GM23338 (cell line): Measurements from ENCODE around the gene CDH4. TPM values are rescaled to one million over a fixed set of nuclear protein-coding genes. Genes with fewer than 3 reads are reported as not detected.

Experiments
- ATAC-seq: fragments of 200-7000 bp; cut with Tn5 transposase; 3 replicates; pipeline ENCODE4 v1.9.1; 2020
- DNase-seq: peaks from one replicate; pipeline ENCODE4 v3.0.0-alpha.2; 2015; ENCODE audit warnings: low spot score
- H2AFZ ChIP-seq: fragments of 200-600 bp; sonication (generic); 2 replicates; pipeline ENCODE4 v1.8.0; 2016; ENCODE audit warnings: antibody characterized with exemption, mild to moderate bottlenecking, moderate library complexity
- H3F3A ChIP-seq: fragments of 200-600 bp; sonication (generic); replicated peaks from 2 replicates; pipeline ENCODE4 v1.8.0; 2017; ENCODE audit warnings: antibody characterized with exemption, mixed run types, low read depth
- H3K27ac ChIP-seq: fragments of 200-600 bp; sonication (generic); 2 replicates; pipeline ENCODE4 v1.6.1; 2016; ENCODE audit warnings: low read depth
- H3K27me3 ChIP-seq: fragments of 200-600 bp; sonication (generic); 2 replicates; pipeline ENCODE4 v1.8.0; 2016; ENCODE audit warnings: mild to moderate bottlenecking, mixed run types, moderate library complexity; ENCODE audit not compliant: insufficient read depth
- H3K36me3 ChIP-seq: fragments of 200-600 bp; sonication (generic); 2 replicates; pipeline ENCODE4 v1.8.0; 2016; ENCODE audit warnings: mild to moderate bottlenecking; ENCODE audit not compliant: insufficient read depth
- H3K4me1 ChIP-seq: fragments of 200-600 bp; sonication (generic); 2 replicates; pipeline ENCODE4 v1.8.0; 2016; ENCODE audit warnings: mild to moderate bottlenecking, moderate library complexity; ENCODE audit not compliant: insufficient read depth
- H3K4me2 ChIP-seq: fragments of 200-600 bp; sonication (generic); 2 replicates; pipeline ENCODE4 v1.7.1; 2017; ENCODE audit warnings: mixed run types
- H3K4me3 ChIP-seq: fragments of 200-600 bp; sonication (generic); 2 replicates; pipeline ENCODE4 v1.6.1; 2016; ENCODE audit warnings: mixed run types
- H3K79me2 ChIP-seq: fragments of 200-600 bp; sonication (generic); replicated peaks from 2 replicates; pipeline ENCODE4 v1.8.0; 2017; ENCODE audit warnings: mild to moderate bottlenecking; ENCODE audit not compliant: insufficient read depth
- H3K9me2 ChIP-seq: fragments of 200-600 bp; sonication (generic); 2 replicates; pipeline ENCODE4 v1.8.0; 2017; ENCODE audit not compliant: insufficient read depth
- H4K20me1 ChIP-seq: fragments of 200-600 bp; sonication (generic); replicated peaks from 2 replicates; pipeline ENCODE4 v1.8.0; 2017; ENCODE audit warnings: mild to moderate bottlenecking; ENCODE audit not compliant: insufficient read depth
- H3K27ac Mint-ChIP-seq: 2 replicates; pipeline ENCODE4 v1.8.0; 2020; ENCODE audit warnings: inconsistent platforms, mild to moderate bottlenecking, moderate library complexity, mixed read lengths
- H3K27me3 Mint-ChIP-seq: 3 replicates; pipeline ENCODE4 v1.8.0; 2022; ENCODE audit warnings: low read depth, mild to moderate bottlenecking, moderate library complexity, mixed read lengths, inconsistent platforms; ENCODE audit not compliant: insufficient read depth, poor library complexity
- H3K36me3 Mint-ChIP-seq: 3 replicates; pipeline ENCODE4 v1.8.0; 2021; ENCODE audit warnings: low read depth, mild to moderate bottlenecking, inconsistent platforms, moderate library complexity, mixed read lengths
- H3K4me1 Mint-ChIP-seq: 3 replicates; pipeline ENCODE4 v1.8.0; 2020; ENCODE audit warnings: mild to moderate bottlenecking, inconsistent platforms, mixed read lengths
- H3K4me3 Mint-ChIP-seq: 3 replicates; pipeline ENCODE4 v1.8.0; 2021; ENCODE audit warnings: moderate library complexity, mild to moderate bottlenecking, inconsistent platforms, mixed read lengths
- H3K9me3 Mint-ChIP-seq: 3 replicates; pipeline ENCODE4 v1.8.0; 2020; ENCODE audit warnings: moderate library complexity, mild to moderate bottlenecking, inconsistent platforms, mixed read lengths
- CREB1 ChIP-seq: fragments of 250-450 bp; sonication (Bioruptor Pico); IDR thresholded peaks from 2 replicates; pipeline ENCODE4 v1.5.0; 2020; ENCODE audit warnings: low read depth, mild to moderate bottlenecking, moderate library complexity
- CTCF ChIP-seq, 2 experiments: fragments of 200-600 bp in 1 of 2; sonication (generic) in 1 of 2; conservative IDR thresholded peaks; 2 replicates each; pipeline versions ENCODE4 v1.5.1 to v1.6.1; 2016 to 2017; ENCODE audit warnings: antibody characterized with exemption in 2 of 2, low read depth in 2 of 2, mild to moderate bottlenecking in 2 of 2, moderate library complexity in 1 of 2
- ETS1 ChIP-seq: IDR thresholded peaks from 2 replicates; pipeline ENCODE4 v1.6.1; 2016; ENCODE audit warnings: antibody characterized with exemption
- EZH2 ChIP-seq: fragments of 200-600 bp; sonication (generic); IDR thresholded peaks from one replicate; pipeline ENCODE4 v1.8.0; 2017; ENCODE audit warnings: antibody characterized with exemption, mild to moderate bottlenecking, low read depth; ENCODE audit not compliant: unreplicated experiment
- EZH2phosphoT487 ChIP-seq: fragments of 200-600 bp; sonication (generic); IDR thresholded peaks from one replicate; pipeline ENCODE4 v1.8.1; 2018; ENCODE audit warnings: antibody characterized with exemption; ENCODE audit not compliant: unreplicated experiment
- JUNB ChIP-seq: IDR thresholded peaks from one replicate; pipeline ENCODE4 v1.6.1; 2016; ENCODE audit warnings: antibody characterized with exemption; ENCODE audit not compliant: unreplicated experiment
- NANOG ChIP-seq: IDR thresholded peaks from 2 replicates; pipeline ENCODE4 v1.6.1; 2016; ENCODE audit warnings: antibody characterized with exemption, borderline replicate concordance
- POLR2AphosphoS5 ChIP-seq: IDR thresholded peaks from 2 replicates; pipeline ENCODE4 v1.6.1; 2016; ENCODE audit warnings: antibody characterized with exemption, low read depth
- REST ChIP-seq: IDR thresholded peaks from one replicate; pipeline ENCODE4 v1.6.1; 2018; ENCODE audit warnings: antibody characterized with exemption; ENCODE audit not compliant: unreplicated experiment
- STAT1 ChIP-seq: IDR thresholded peaks from one replicate; pipeline ENCODE4 v1.6.1; 2016; ENCODE audit warnings: antibody characterized with exemption; ENCODE audit not compliant: unreplicated experiment
- ZNF114 ChIP-seq: fragments of 250-450 bp; sonication (Bioruptor Pico); IDR thresholded peaks from 2 replicates; pipeline ENCODE4 v1.5.0; 2020; ENCODE audit warnings: mild to moderate bottlenecking, moderate library complexity
- ZNF331 ChIP-seq: fragments of 250-450 bp; sonication (Bioruptor Pico); IDR thresholded peaks from 2 replicates; pipeline ENCODE4 v1.5.0; 2020; ENCODE audit warnings: low read depth, mild to moderate bottlenecking, moderate library complexity
- ZNF462 ChIP-seq: fragments of 250-450 bp; sonication (Bioruptor Pico); IDR thresholded peaks from 2 replicates; pipeline ENCODE4 v1.5.0; 2020; ENCODE audit warnings: mild to moderate bottlenecking, moderate library complexity
- polyA plus RNA-seq: library from polyadenylated mRNA; unstranded; fragments of >200 nt; fragmentation: Nextera tagmentation; extraction: Ambion mirVana; gene quantifications from 2 replicates; pipeline ENCODE4 v1.2.1, GENCODE V29; 2016
- total RNA-seq: library from RNA; depleted of rRNA; stranded (reverse); fragments of >200 nt; shearing (Covaris generic); gene quantifications from 2 replicates; pipeline ENCODE4 v1.2.3, GENCODE V29; 2014

CDH4 gene
- total and polyA plus RNA-seq, 2 experiments from 2014 or later = 1.2 to 4.2 TPM

- Histone ChIP-seq H3K4me1 (no peaks in the 10 kb centered on the region), H3K9me2 (no peaks in the 10 kb centered on the region), H3K4me3 (no peak overlapping the region), H3K4me2 (no peak overlapping the region), H2AFZ (no peak overlapping the region), H3K27ac (no peak overlapping the region), H4K20me1 (no peaks in the 10 kb centered on the region; the same call in 1 of the 2 replicates), H3K79me2 (no peaks in the 10 kb centered on the region), H3K27me3 (no peaks in the 10 kb centered on the region), H3F3A (no peaks in the 10 kb centered on the region), H3K36me3 (no peaks in the 10 kb centered on the region)
- no peak for ATAC-seq
- no peak for DNase-seq
- Mint-ChIP-seq H3K36me3 (no peaks in the 10 kb centered on the region; the same call in 1 of the 3 replicates), H3K4me3 (no peak overlapping the region), H3K27ac (no peak overlapping the region), H3K27me3 (peaks cover 7% of the 10 kb centered on the region), H3K4me1 (peaks cover 3% of the 10 kb centered on the region; the same call in 1 of the 3 replicates), H3K9me3 (peaks cover 3% of the 10 kb centered on the region; the same call in 2 of the 3 replicates)
- TF ChIP-seq JUNB (no peak), EZH2phosphoT487 (no peak), STAT1 (no peak), CREB1 (CRISPR knock-in tag) (no peak), ZNF331 (CRISPR knock-in tag) (no peak), ETS1 (no peak), ZNF114 (CRISPR knock-in tag) (no peak), EZH2 (no peak), NANOG (no peak), ZNF462 (CRISPR knock-in tag) (no peak), CTCF (conservative IDR thresholded peaks at IDR 0.05; ENCODE audit: low read depth in 2 of 2) (no peak), POLR2AphosphoS5 (no peak), REST (no peak)
Observed at GRCh38 chr20:61289166-61289565, 37.1 kb downstream of the CDH4 start.
